Epithelial cell of proximal tubule (primary cell): ENCODE results near the gene TRDMT1. TPM values are rescaled to one million over a fixed set of nuclear protein-coding genes. Genes with fewer than 3 reads are reported as not detected.

ENCODE experiments used
- DNase-seq: peaks from one replicate; pipeline ENCODE4 v3.0.0-alpha.2; 2011; ENCODE audit warnings: low read depth
- H3K4me3 ChIP-seq: 2 replicates; pipeline ENCODE4 v1.5.1; 2011; ENCODE audit warnings: low read depth, mild to moderate bottlenecking, low read length
- CTCF ChIP-seq: conservative IDR thresholded peaks from 2 replicates; pipeline ENCODE4 v1.5.1; 2012; ENCODE audit warnings: low read depth, mild to moderate bottlenecking, low read length
- total RNA-seq: library from RNA; depleted of rRNA; stranded (reverse); fragments of >200 nt; gene quantifications from 2 replicates; pipeline ENCODE4 v1.2.3, GENCODE V29; 2015

Gene TRDMT1
- total RNA-seq, 1 donor from 2014 or later = 4.6 TPM

- no peak overlapping the region for H3K4me3 ChIP-seq
- DNase-seq = no peak
- TF ChIP-seq CTCF = no peak
Observed at GRCh38 chr10:17126327-17126726, 75.1 kb downstream of the TRDMT1 start.

- no peak for TF ChIP-seq CTCF
- no peak for DNase-seq
- H3K4me3 ChIP-seq = no peak overlapping the region
Observed at GRCh38 chr10:17125206-17125893, 76.1 kb downstream of the TRDMT1 start.

GRCh38 chr10:17123961-17124360 is 77.5 kb downstream of the TRDMT1 start:
- TF ChIP-seq CTCF = no peak
- no peak for DNase-seq
- no peak overlapping the region for H3K4me3 ChIP-seq

- H3K4me3 ChIP-seq = no peak overlapping the region
- TF ChIP-seq CTCF = no peak
- no peak for DNase-seq
Observed at GRCh38 chr10:17122726-17123661, 78.5 kb downstream of the TRDMT1 start.

GRCh38 chr10:17122052-17122451 is 79.4 kb downstream of the TRDMT1 start:
- no peak for TF ChIP-seq CTCF
- DNase-seq = no peak

GRCh38 chr10:17120694-17121093 is 80.8 kb downstream of the TRDMT1 start:
- H3K4me3 ChIP-seq = no peak overlapping the region
- TF ChIP-seq CTCF = no peak
- no peak for DNase-seq

More at GRCh38 chr10:17122052-17122451, 79.4 kb downstream of the TRDMT1 start:
- H3K4me3 ChIP-seq = no peak overlapping the region

GRCh38 chr10:17119845-17120244 is 81.6 kb downstream of the TRDMT1 start:
- H3K4me3 ChIP-seq = no peak overlapping the region
- no peak for TF ChIP-seq CTCF

More at GRCh38 chr10:17119845-17120244, 81.6 kb downstream of the TRDMT1 start:
- DNase-seq = no peak
